Fibroblast of mammary gland (primary cell): ENCODE results near the gene CENATAC.
"Not testable (repeated sequence)": the region's sequence is repeated elsewhere in the genome, so short reads cannot be mapped to it uniquely, and the experiment has no call there.

Experiments
- DNase-seq: peaks from one replicate; pipeline ENCODE4 v3.0.0-alpha.2; 2010; ENCODE audit warnings: low read depth
- H3K4me3 ChIP-seq: 2 replicates; pipeline ENCODE4 v1.5.1; 2011; ENCODE audit warnings: low read depth, mild to moderate bottlenecking, low read length, moderate library complexity; ENCODE audit not compliant: control insufficient read depth
- CTCF ChIP-seq: conservative IDR thresholded peaks from 2 replicates; pipeline ENCODE4 v1.5.1; 2011; ENCODE audit warnings: low read depth, low read length, inconsistent platforms; ENCODE audit not compliant: control insufficient read depth, insufficient read depth

CENATAC gene

GRCh38 chr11:118979434-118979833 lies 18.5 kb upstream of the CENATAC start:
- no peak for DNase-seq

GRCh38 chr11:118980191-118980881 lies 17.6 kb upstream of the CENATAC start:
- no peak for DNase-seq
- no peak overlapping the region for H3K4me3 ChIP-seq
- no peak for TF ChIP-seq CTCF

More at GRCh38 chr11:118979434-118979833, 18.5 kb upstream of the CENATAC start:
- TF ChIP-seq CTCF = no peak
- H3K4me3 ChIP-seq = no peak overlapping the region

GRCh38 chr11:118984337-118984736 lies 13.6 kb upstream of the CENATAC start:
- H3K4me3 ChIP-seq, DNase-seq: not testable (repeated sequence)

GRCh38 chr11:118984825-118985224 lies 13.1 kb upstream of the CENATAC start:
- DNase-seq = no peak
- TF ChIP-seq CTCF = no peak
- no peak overlapping the region for H3K4me3 ChIP-seq

GRCh38 chr11:118988280-118988679 lies 9.7 kb upstream of the CENATAC start:
- H3K4me3 ChIP-seq = no peak overlapping the region
- TF ChIP-seq CTCF = no peak
- no peak for DNase-seq

- not testable (repeated sequence) for DNase-seq
Observed at GRCh38 chr11:118991486-118992038, 6.4 kb upstream of the CENATAC start.

GRCh38 chr11:118996926-118997626 lies 862 bp upstream of the CENATAC start:
- TF ChIP-seq CTCF = peak; percentile 42
- H3K4me3 ChIP-seq = peak overlapping the region; percentile 91
- peak; percentile 69 for DNase-seq

More at GRCh38 chr11:118991486-118992038, 6.4 kb upstream of the CENATAC start:
- H3K4me3 ChIP-seq = not testable (repeated sequence)
